Measurements from ENCODE around the gene MATK. TPM values are rescaled to one million over a fixed set of nuclear protein-coding genes. Genes with fewer than 3 reads are reported as not detected.

MATK gene
- total RNA-seq, 2 experiments from 2014 or later = 9.1 to 9.4 TPM

DNA sequence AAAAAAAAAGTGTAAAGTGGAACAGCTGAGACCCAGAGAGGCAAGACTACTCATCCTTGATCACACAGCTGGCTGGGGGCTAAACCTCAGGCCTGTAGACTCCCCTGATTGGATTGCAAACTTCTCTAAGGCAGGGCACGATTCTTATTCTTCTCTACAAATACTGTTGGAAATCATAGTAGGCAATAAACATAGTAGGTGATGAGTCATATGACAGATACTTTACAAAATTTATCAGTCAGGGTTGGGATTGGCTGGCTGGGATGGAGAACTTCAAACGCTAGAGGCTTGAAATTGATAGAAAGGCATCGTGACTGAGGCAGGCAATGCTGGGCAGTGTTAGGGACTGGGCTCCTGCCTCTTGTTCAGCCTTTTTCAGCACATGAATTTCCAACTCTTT, 5.9 kb upstream of the MATK start:
- H3K36me3 ChIP-seq (ENCODE audit: insufficient read depth, low read length) = no peaks in the 10 kb centered on the region
- H3K27ac ChIP-seq (ENCODE audit: low read depth in 1 of 2, low read length in 2 of 2) = no peak overlapping the region
- H3K4me3 ChIP-seq (ENCODE audit: low read length) = no peak overlapping the region
- ChIA-PET CTCF (no interaction called here), POLR2A (no interaction called here)
- no peaks in the 10 kb centered on the region for H3K27me3 ChIP-seq (ENCODE audit: control insufficient read depth in 1 of 2, insufficient read depth in 2 of 2, low read length in 2 of 2)
- Mint-ChIP-seq H3K4me3 (no peak overlapping the region), H3K36me3 (ENCODE audit: low read depth) (peaks cover 4% of the 10 kb centered on the region), H3K27me3 (no peaks in the 10 kb centered on the region), H3K9me3 (peaks cover 2% of the 10 kb centered on the region), H3K27ac (no peak overlapping the region), H3K4me1 (ENCODE audit: low read depth) (no peaks in the 10 kb centered on the region)
- H3K4me1 ChIP-seq (ENCODE audit: insufficient read depth, low read length) = peaks cover 3% of the 10 kb centered on the region
- intact Hi-C loops (cut with DNase I, micrococcal nuclease) = no loop called here
- DNase-seq (no peak), ATAC-seq (ENCODE audit: poor library complexity) (no peak)
- TF ChIP-seq, protein P1, sequence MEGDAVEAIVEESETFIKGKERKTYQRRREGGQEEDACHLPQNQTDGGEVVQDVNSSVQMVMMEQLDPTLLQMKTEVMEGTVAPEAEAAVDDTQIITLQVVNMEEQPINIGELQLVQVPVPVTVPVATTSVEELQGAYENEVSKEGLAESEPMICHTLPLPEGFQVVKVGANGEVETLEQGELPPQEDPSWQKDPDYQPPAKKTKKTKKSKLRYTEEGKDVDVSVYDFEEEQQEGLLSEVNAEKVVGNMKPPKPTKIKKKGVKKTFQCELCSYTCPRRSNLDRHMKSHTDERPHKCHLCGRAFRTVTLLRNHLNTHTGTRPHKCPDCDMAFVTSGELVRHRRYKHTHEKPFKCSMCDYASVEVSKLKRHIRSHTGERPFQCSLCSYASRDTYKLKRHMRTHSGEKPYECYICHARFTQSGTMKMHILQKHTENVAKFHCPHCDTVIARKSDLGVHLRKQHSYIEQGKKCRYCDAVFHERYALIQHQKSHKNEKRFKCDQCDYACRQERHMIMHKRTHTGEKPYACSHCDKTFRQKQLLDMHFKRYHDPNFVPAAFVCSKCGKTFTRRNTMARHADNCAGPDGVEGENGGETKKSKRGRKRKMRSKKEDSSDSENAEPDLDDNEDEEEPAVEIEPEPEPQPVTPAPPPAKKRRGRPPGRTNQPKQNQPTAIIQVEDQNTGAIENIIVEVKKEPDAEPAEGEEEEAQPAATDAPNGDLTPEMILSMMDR (IDR thresholded peaks at IDR 0.05) = no peak
- peaks cover 0 to 14% of the 10 kb centered on the region in 2 experiments for H3K9me3 ChIP-seq (ENCODE audit: control insufficient read depth in 1 of 2, insufficient read depth in 1 of 2, low read length in 2 of 2)

DNA sequence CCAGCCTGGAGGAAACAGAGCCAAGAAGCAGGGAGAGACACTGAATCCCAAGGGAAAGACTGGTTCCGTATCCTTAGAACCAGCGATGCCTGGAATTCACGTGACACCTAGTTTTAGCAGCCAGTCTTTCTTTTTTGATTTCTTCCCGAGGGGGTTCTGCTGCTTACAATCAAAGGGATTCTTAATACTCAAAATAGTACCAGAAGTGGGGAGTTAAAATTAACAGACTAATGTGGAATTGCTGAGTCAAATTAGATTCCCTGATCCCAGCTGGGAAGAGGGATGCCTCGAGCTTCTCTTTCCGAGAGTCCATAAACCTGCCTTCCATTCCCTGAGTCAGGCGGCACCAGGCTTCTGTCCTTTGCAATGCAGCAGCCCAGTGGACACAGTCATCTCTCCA, 4.8 kb upstream of the MATK start:
- no peak overlapping the region for H3K27ac ChIP-seq (ENCODE audit: low read depth in 1 of 2, low read length in 2 of 2)
- POLR2A ChIA-PET = no interaction called here
- H3K27me3 Mint-ChIP-seq = no peaks in the 10 kb centered on the region
- H3K36me3 Mint-ChIP-seq (ENCODE audit: low read depth) = no peaks in the 10 kb centered on the region
- H3K4me3 ChIP-seq (ENCODE audit: low read length) = no peak overlapping the region
- no peak overlapping the region for H3K27ac Mint-ChIP-seq
- CTCF ChIA-PET = no interaction called here
- no peak overlapping the region for H3K4me3 Mint-ChIP-seq
- TF ChIP-seq, protein P1 (IDR thresholded peaks at IDR 0.05) = no peak
- no peaks in the 10 kb centered on the region for H3K4me1 Mint-ChIP-seq (ENCODE audit: low read depth)
- H3K4me1 ChIP-seq (ENCODE audit: insufficient read depth, low read length) = peaks cover 8% of the 10 kb centered on the region
- DNase-seq = no peak
- intact Hi-C loops (cut with DNase I, micrococcal nuclease) = no loop called here
- H3K27me3 ChIP-seq (ENCODE audit: control insufficient read depth in 1 of 2, insufficient read depth in 2 of 2, low read length in 2 of 2) = no peaks in the 10 kb centered on the region
- H3K36me3 ChIP-seq (ENCODE audit: insufficient read depth, low read length) = no peaks in the 10 kb centered on the region
- H3K9me3 Mint-ChIP-seq = no peaks in the 10 kb centered on the region
- no peak for ATAC-seq (ENCODE audit: poor library complexity)
- peaks cover 0 to 14% of the 10 kb centered on the region in 2 experiments for H3K9me3 ChIP-seq (ENCODE audit: control insufficient read depth in 1 of 2, insufficient read depth in 1 of 2, low read length in 2 of 2)

GRCh38 chr19:3790209-3790734, 4.1 kb upstream of the MATK start:
- no peak overlapping the region for H3K27ac ChIP-seq (ENCODE audit: low read depth in 1 of 2, low read length in 2 of 2)
- H3K4me1 ChIP-seq (ENCODE audit: insufficient read depth, low read length) = peaks cover 12% of the 10 kb centered on the region
- ChIA-PET CTCF (no interaction called here), POLR2A (no interaction called here)
- no peaks in the 10 kb centered on the region for H3K27me3 Mint-ChIP-seq
- H3K36me3 ChIP-seq (ENCODE audit: insufficient read depth, low read length) = no peaks in the 10 kb centered on the region
- H3K4me3 ChIP-seq (ENCODE audit: low read length) = no peak overlapping the region
- H3K27ac Mint-ChIP-seq = no peak overlapping the region
- no peaks in the 10 kb centered on the region for H3K4me1 Mint-ChIP-seq (ENCODE audit: low read depth)
- no peaks in the 10 kb centered on the region for H3K36me3 Mint-ChIP-seq (ENCODE audit: low read depth)
- no peaks in the 10 kb centered on the region for H3K9me3 Mint-ChIP-seq
- ATAC-seq (ENCODE audit: poor library complexity) = no peak
- H3K27me3 ChIP-seq (ENCODE audit: control insufficient read depth in 1 of 2, insufficient read depth in 2 of 2, low read length in 2 of 2) = no peaks in the 10 kb centered on the region
- TF ChIP-seq, protein P1 (IDR thresholded peaks at IDR 0.05) = no peak
- no peak for DNase-seq
- intact Hi-C loops (cut with DNase I, micrococcal nuclease) = no loop called here
- H3K4me3 Mint-ChIP-seq = no peak overlapping the region
- H3K9me3 ChIP-seq (ENCODE audit: control insufficient read depth in 1 of 2, insufficient read depth in 1 of 2, low read length in 2 of 2) = peaks cover 0 to 14% of the 10 kb centered on the region in 2 experiments
